IPS DF 6.9 (cell line): ENCODE data around the gene DNLZ.

Experiments
- DNase-seq: peaks from one replicate; pipeline ENCODE4 v3.0.0-alpha.2; 2013; ENCODE audit warnings: low read depth, low spot score
- H3K27ac ChIP-seq: one replicate; pipeline ENCODE4 v1.5.1; 2013; ENCODE audit warnings: low read length, control low read depth
- H3K27me3 ChIP-seq: 2 replicates; pipeline ENCODE4 v1.6.1; 2013; ENCODE audit warnings: mild to moderate bottlenecking, low read length; ENCODE audit not compliant: control insufficient read depth, insufficient read depth
- H3K36me3 ChIP-seq: 2 replicates; pipeline ENCODE4 v1.6.1; 2013; ENCODE audit warnings: low read length; ENCODE audit not compliant: control insufficient read depth, insufficient read depth
- H3K4me1 ChIP-seq: 2 replicates; pipeline ENCODE4 v1.6.1; 2013; ENCODE audit warnings: low read length; ENCODE audit not compliant: control insufficient read depth, insufficient read depth
- H3K4me3 ChIP-seq: 2 replicates; pipeline ENCODE4 v1.5.1; 2013; ENCODE audit warnings: mild to moderate bottlenecking, low read length
- H3K9me3 ChIP-seq: 2 replicates; pipeline ENCODE4 v1.6.1; 2013; ENCODE audit warnings: low read length, inconsistent platforms; ENCODE audit not compliant: control insufficient read depth, insufficient read depth
- WGBS: extraction: QIAGEN DNeasy Blood & Tissue Kit; methylation state at CpG from one replicate; pipeline ENCODE4 v1.1.7; 2013; ENCODE audit warnings: mixed read lengths, missing lambda C conversion rate; ENCODE audit not compliant: insufficient read length, insufficient coverage; 5-methylcytosine and 5-hydroxymethylcytosine counted together

DNLZ gene

DNA sequence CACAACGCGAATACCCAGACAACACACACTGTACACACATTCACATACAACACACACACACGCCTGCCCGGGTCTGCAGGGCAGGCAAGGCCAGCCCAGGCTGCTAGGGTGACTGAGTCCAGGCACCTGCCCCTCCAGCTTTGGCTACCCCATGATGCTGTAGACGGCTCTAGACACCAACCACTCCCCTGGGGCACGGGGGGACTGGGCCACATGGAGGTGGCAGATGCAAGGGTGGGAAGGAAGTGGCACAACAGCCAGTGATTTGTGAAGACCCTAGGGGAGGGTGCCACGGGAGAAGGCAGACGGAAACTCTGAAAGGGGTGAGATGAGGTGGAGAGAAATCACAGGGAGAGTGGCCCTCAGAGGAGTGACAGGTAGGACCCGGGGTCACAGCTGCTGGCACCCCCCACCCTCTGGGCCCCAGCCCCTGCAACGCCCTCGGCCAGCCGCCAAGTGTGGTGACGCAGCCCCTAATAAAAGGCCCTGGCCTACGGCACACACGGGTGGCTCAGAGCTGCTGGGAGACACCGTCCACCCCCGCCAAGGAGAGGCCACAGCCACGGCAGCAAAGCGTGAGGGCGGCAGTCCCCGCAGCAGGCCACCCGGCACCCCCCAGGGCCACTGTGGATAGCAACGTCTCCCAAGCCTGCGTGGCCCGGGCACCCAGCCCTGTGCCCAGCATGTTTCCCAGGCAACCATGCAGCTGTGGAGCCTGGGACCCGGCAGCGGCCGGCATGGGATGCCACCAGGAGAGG is 53.1 kb downstream of the DNLZ start:
- Histone ChIP-seq H3K9me3 (no peaks in the 10 kb centered on the region), H3K4me1 (no peaks in the 10 kb centered on the region), H3K4me3 (no peak overlapping the region), H3K27ac (no peak overlapping the region), H3K36me3 (no peaks in the 10 kb centered on the region), H3K27me3 (no peaks in the 10 kb centered on the region)
- WGBS = no CpG with 5 or more reads among the region's 28 CpGs
- no peak for DNase-seq

GRCh38 chr9:136309806-136310220 is 53.7 kb downstream of the DNLZ start:
- no CpG with 5 or more reads among the region's 5 CpGs for WGBS
- Histone ChIP-seq H3K9me3 (no peaks in the 10 kb centered on the region), H3K27me3 (no peaks in the 10 kb centered on the region)

More at GRCh38 chr9:136309806-136310220, 53.7 kb downstream of the DNLZ start:
- Histone ChIP-seq H3K4me3 (no peak overlapping the region), H3K36me3 (no peaks in the 10 kb centered on the region), H3K4me1 (no peaks in the 10 kb centered on the region), H3K27ac (no peak overlapping the region)
- no peak for DNase-seq
